Caco-2 (cell line): ENCODE results near the gene DCAF4. TPM values are rescaled to one million over a fixed set of nuclear protein-coding genes. Genes with fewer than 3 reads are reported as not detected.
A peak's percentile ranks its signal among the peaks of the same experiment; 100 is the strongest.

Source experiments
- BruUV-seq: library from RNA; stranded (reverse); fragments of 400-500 nt; replicated peaks from 2 replicates; lab custom pipeline; 2021; lab: Mats Ljungman, UMichigan
- CTCF ChIA-PET: fragments of 300-600 bp; sonication (Branson Sonifier 250); formaldehyde crosslinking; loops from one replicate; lab custom pipeline; 2022; ENCODE audit warnings: antibody characterized with exemption; lab: Charles Lee
- POLR2A ChIA-PET: fragments of 300-600 bp; sonication (Branson Sonifier 250); formaldehyde crosslinking; loops from one replicate; lab custom pipeline; 2022; ENCODE audit warnings: antibody characterized with exemption; lab: Charles Lee
- DNase-seq, 2 experiments: peaks; one replicate each; pipeline versions ENCODE4 v3.0.0 to v3.0.0-alpha.2; 2020 to 2022
- H3K27me3 ChIP-seq: replicated peaks from 2 replicates; pipeline ENCODE4 v1.6.0; 2011; ENCODE audit warnings: low read length; ENCODE audit not compliant: control insufficient read depth, insufficient read depth
- H3K36me3 ChIP-seq: 2 replicates; pipeline ENCODE4 v1.5.1; 2011; ENCODE audit warnings: low read length; ENCODE audit not compliant: control insufficient read depth, insufficient read depth
- H3K4me1 ChIP-seq: fragments of 250-450 bp; sonication (Bioruptor Pico); 2 replicates; pipeline ENCODE4 v1.5.1; 2020; ENCODE audit warnings: mild to moderate bottlenecking
- H3K4me3 ChIP-seq: 2 replicates; pipeline ENCODE4 v1.5.1; 2011; ENCODE audit warnings: low read depth, mild to moderate bottlenecking, control low read depth, low read length
- H3K9me3 ChIP-seq: fragments of 250-450 bp; sonication (Bioruptor Pico); 2 replicates; pipeline ENCODE4 v1.5.1; 2020; ENCODE audit warnings: mild to moderate bottlenecking, moderate library complexity
- H3K27ac Mint-ChIP-seq: one replicate; pipeline ENCODE4 v1.8.0; 2022; ENCODE audit warnings: mixed read lengths; ENCODE audit not compliant: unreplicated experiment
- H3K27me3 Mint-ChIP-seq: one replicate; pipeline ENCODE4 v1.8.0; 2022; ENCODE audit warnings: mixed read lengths; ENCODE audit not compliant: insufficient read depth, unreplicated experiment
- H3K36me3 Mint-ChIP-seq: one replicate; pipeline ENCODE4 v1.8.0; 2022; ENCODE audit warnings: mild to moderate bottlenecking, mixed read lengths; ENCODE audit not compliant: insufficient read depth, unreplicated experiment
- H3K4me1 Mint-ChIP-seq: one replicate; pipeline ENCODE4 v1.8.0; 2022; ENCODE audit warnings: low read depth, mixed read lengths; ENCODE audit not compliant: unreplicated experiment
- H3K4me3 Mint-ChIP-seq: one replicate; pipeline ENCODE4 v1.8.0; 2022; ENCODE audit warnings: mild to moderate bottlenecking, moderate library complexity, mixed read lengths; ENCODE audit not compliant: unreplicated experiment
- H3K9me3 Mint-ChIP-seq: one replicate; pipeline ENCODE4 v1.8.0; 2022; ENCODE audit warnings: mixed read lengths; ENCODE audit not compliant: unreplicated experiment
- CTCF ChIP-seq, 2 experiments: fragments of 200-600 bp in 1 of 2; IDR thresholded peaks; 1 replicate in 1 of 2; 2 replicates in 1 of 2; pipeline versions ENCODE4 v1.5.1 to v1.8.0; 2011 to 2022; ENCODE audit warnings: antibody characterized with exemption in 1 of 2, control low read depth in 1 of 2, inconsistent platforms in 1 of 2, low read depth in 1 of 2, low read length in 1 of 2, mild to moderate bottlenecking in 1 of 2, moderate library complexity in 1 of 2; ENCODE audit not compliant: insufficient read depth in 1 of 2, severe bottlenecking in 1 of 2, unreplicated experiment in 1 of 2
- intact Hi-C: fragments of 100-400 bp; cut with micrococcal nuclease; formaldehyde crosslinking; loops from one replicate; pipeline ENCODE4 v1.10.0; 2022; ENCODE audit not compliant: unreplicated experiment
- total RNA-seq: library from RNA; stranded (reverse); gene quantifications from 2 replicates; pipeline ENCODE4 v1.2.3, GENCODE V29; 2022

DCAF4 gene
- total RNA-seq, 1 experiment from 2014 or later = 21.1 TPM

GRCh38 chr14:72892103-72892878, 34.0 kb upstream of the DCAF4 start:
- H3K4me1 Mint-ChIP-seq = no peaks in the 10 kb centered on the region
- H3K27ac Mint-ChIP-seq = no peak overlapping the region
- intact Hi-C loops = no loop called here
- Histone ChIP-seq H3K9me3 (no peaks in the 10 kb centered on the region), H3K27me3 (peaks cover 10% of the 10 kb centered on the region), H3K36me3 (no peaks in the 10 kb centered on the region), H3K4me3 (peak overlapping the region; percentile 56), H3K4me1 (peaks cover 15% of the 10 kb centered on the region)
- POLR2A ChIA-PET = interaction anchor here (0.5 kb wide), 1 partner anchor 315 kb away, joined by 6 read pairs; no protein-coding TSS in a partner anchor
- H3K4me3 Mint-ChIP-seq = peak overlapping the region; percentile 74
- no peak for TF ChIP-seq CTCF (IDR thresholded peaks at IDR 0.05; ENCODE audit: insufficient read depth in 1 of 2, low read depth in 1 of 2, low read length in 1 of 2, severe bottlenecking in 1 of 2, unreplicated experiment in 1 of 2)
- peak in 1 of 2 experiments; percentile 26 for DNase-seq
- no peaks in the 10 kb centered on the region for H3K9me3 Mint-ChIP-seq
- no TSS peak for BruUV-seq
- CTCF ChIA-PET = no interaction called here
- peaks cover 23% of the 10 kb centered on the region for H3K27me3 Mint-ChIP-seq
- H3K36me3 Mint-ChIP-seq = no peaks in the 10 kb centered on the region

- no peak for TF ChIP-seq CTCF (IDR thresholded peaks at IDR 0.05; ENCODE audit: insufficient read depth in 1 of 2, low read depth in 1 of 2, low read length in 1 of 2, severe bottlenecking in 1 of 2, unreplicated experiment in 1 of 2)
- no peak overlapping the region for H3K27ac Mint-ChIP-seq
- BruUV-seq = no TSS peak
- H3K9me3 ChIP-seq = no peaks in the 10 kb centered on the region
- ChIA-PET POLR2A (no interaction called here), CTCF (interaction anchor here (1.5 to 1.6 kb wide), 2 partner anchors 12 to 379 kb away, joined by 5 to 17 read pairs; no protein-coding TSS in a partner anchor)
- DNase-seq = peak in 1 of 2 experiments; percentile 20
- no peaks in the 10 kb centered on the region for H3K9me3 Mint-ChIP-seq
- H3K4me1 ChIP-seq = peaks cover 15% of the 10 kb centered on the region
- H3K4me3 ChIP-seq = peak overlapping the region; percentile 56
- no peaks in the 10 kb centered on the region for H3K36me3 Mint-ChIP-seq
- H3K4me1 Mint-ChIP-seq = no peaks in the 10 kb centered on the region
- H3K27me3 ChIP-seq = peaks cover 10% of the 10 kb centered on the region
- peaks cover 18% of the 10 kb centered on the region for H3K27me3 Mint-ChIP-seq
- intact Hi-C loops = no loop called here
- H3K36me3 ChIP-seq = no peaks in the 10 kb centered on the region
- peak overlapping the region; percentile 74 for H3K4me3 Mint-ChIP-seq
Measured at GRCh38 chr14:72892879-72893635, 33.2 kb upstream of the DCAF4 start.

GRCh38 chr14:72893636-72894322, 32.5 kb upstream of the DCAF4 start, which contains the start of gene DPF3:
Gene DPF3 (minus strand): TSS chr14:72894101. CDS start chr14:72894088, 13 bp downstream.
- Mint-ChIP-seq H3K27ac (no peak within 1 kb of the TSS), H3K4me1 (no peaks in the 10 kb centered on the region), H3K4me3 (peak within 1 kb of the TSS; percentile 74), H3K27me3 (peaks cover 14% of the 10 kb centered on the region), H3K36me3 (no peaks in the 10 kb centered on the region), H3K9me3 (no peaks in the 10 kb centered on the region)
- Histone ChIP-seq H3K9me3 (no peaks in the 10 kb centered on the region), H3K27me3 (peaks cover 10% of the 10 kb centered on the region), H3K36me3 (no peaks in the 10 kb centered on the region), H3K4me3 (peak within 1 kb of the TSS; percentile 56), H3K4me1 (peaks cover 15% of the 10 kb centered on the region)
- POLR2A ChIA-PET = no interaction called here
- no TSS peak for BruUV-seq
- no peak for TF ChIP-seq CTCF (IDR thresholded peaks at IDR 0.05; ENCODE audit: insufficient read depth in 1 of 2, low read depth in 1 of 2, low read length in 1 of 2, severe bottlenecking in 1 of 2, unreplicated experiment in 1 of 2)
- DNase-seq = peak; percentile 94 to 95
- CTCF ChIA-PET = interaction anchor here (0.9 to 1.6 kb wide), 4 partner anchors 10 to 380 kb away, joined by 3 to 17 read pairs (median 5); no protein-coding TSS in a partner anchor
- intact Hi-C loops = loop anchor here (1.0 kb wide), 1 partner anchor 33 kb away; the partner anchor contains the start of gene DCAF4
